Measurements from ENCODE around the gene ZBTB7C.

ZBTB7C gene

GRCh38 chr18:48208432-48209140 is 200.6 kb downstream of the ZBTB7C start:
- no peak for DNase-seq

- no peak for DNase-seq
Measured at GRCh38 chr18:48207733-48208132, 201.4 kb downstream of the ZBTB7C start.

- DNase-seq: no peak
Measured at GRCh38 chr18:48206887-48207286, 202.3 kb downstream of the ZBTB7C start.

- DNase-seq: no peak
Measured at GRCh38 chr18:48203961-48204666, 205.1 kb downstream of the ZBTB7C start.

- no peak for DNase-seq
Measured at GRCh38 chr18:48203288-48203945, 205.8 kb downstream of the ZBTB7C start.

GRCh38 chr18:48202350-48203260 is 206.6 kb downstream of the ZBTB7C start:
- no peak for DNase-seq

- no peak for DNase-seq
Measured at GRCh38 chr18:48202006-48202348, 207.2 kb downstream of the ZBTB7C start.

GRCh38 chr18:48201337-48202005 is 207.7 kb downstream of the ZBTB7C start:
- DNase-seq: no peak

GRCh38 chr18:48200631-48201336 is 208.4 kb downstream of the ZBTB7C start:
- DNase-seq: no peak

GRCh38 chr18:48199399-48199798 is 209.8 kb downstream of the ZBTB7C start:
- DNase-seq: no peak

- no peak for DNase-seq
Measured at GRCh38 chr18:48197819-48198218, 211.4 kb downstream of the ZBTB7C start.

GRCh38 chr18:48195787-48196186 is 213.4 kb downstream of the ZBTB7C start:
- no peak for DNase-seq

GRCh38 chr18:48194591-48195181 is 214.5 kb downstream of the ZBTB7C start:
- no peak for DNase-seq

- DNase-seq: no peak
Measured at GRCh38 chr18:48193521-48194492, 215.4 kb downstream of the ZBTB7C start.

- DNase-seq: no peak
Measured at GRCh38 chr18:48192542-48192941, 216.6 kb downstream of the ZBTB7C start.

GRCh38 chr18:48191494-48191893 is 217.7 kb downstream of the ZBTB7C start:
- DNase-seq: no peak

GRCh38 chr18:48190994-48191393 is 218.2 kb downstream of the ZBTB7C start:
- DNase-seq: no peak

- no peak for DNase-seq
Measured at GRCh38 chr18:48188609-48189008, 220.6 kb downstream of the ZBTB7C start.

GRCh38 chr18:48186861-48187260 is 222.3 kb downstream of the ZBTB7C start:
- DNase-seq: no peak
